Heart right ventricle (tissue), 16 donors: Measurements from ENCODE around the gene XPR1. TPM values are rescaled to one million over a fixed set of nuclear protein-coding genes. Genes with fewer than 3 reads are reported as not detected.
A peak's percentile ranks its signal among the peaks of the same experiment; 100 is the strongest.
"Not testable (repeated sequence)": the region's sequence is repeated elsewhere in the genome, so short reads cannot be mapped to it uniquely, and the experiment has no call there.

ENCODE experiments used
- ATAC-seq, 8 donors: fragments of 200-7000 bp; cut with Tn5 transposase; one replicate each; pipeline ENCODE4 v1.9.1; 2020; ENCODE audit warnings: mild to moderate bottlenecking in 8 of 8, moderate library complexity in 8 of 8, moderate number of reproducible peaks in 1 of 8
- DNase-seq, 2 donors: peaks; one replicate each; pipeline ENCODE4 v3.0.0-alpha.2; 2020
- H3K27ac ChIP-seq, 10 donors: fragments of 200-600 bp; sonication (generic) in 2 of 10; one replicate each; pipeline versions ENCODE4 v1.5.0 to v1.8.0; 2020 to 2022; ENCODE audit warnings: mild to moderate bottlenecking in 3 of 10
- H3K27me3 ChIP-seq, 7 donors: fragments of 200-600 bp; one replicate each; pipeline ENCODE4 v1.8.0; 2021 to 2022; ENCODE audit warnings: mild to moderate bottlenecking in 2 of 7
- H3K36me3 ChIP-seq, 9 donors: fragments of 200-600 bp; sonication (generic) in 1 of 9; one replicate each; pipeline versions ENCODE4 v1.5.0 to v1.8.0; 2020 to 2022; ENCODE audit warnings: mild to moderate bottlenecking in 2 of 9
- H3K4me1 ChIP-seq, 9 donors: fragments of 200-600 bp; sonication (generic) in 1 of 9; one replicate each; pipeline versions ENCODE4 v1.5.0 to v1.8.0; 2020 to 2022; ENCODE audit warnings: mild to moderate bottlenecking in 4 of 9
- H3K4me3 ChIP-seq, 10 donors: fragments of 200-600 bp; sonication (generic) in 2 of 10; one replicate each; pipeline versions ENCODE4 v1.5.0 to v1.8.0; 2020 to 2022; ENCODE audit warnings: mild to moderate bottlenecking in 7 of 10, moderate library complexity in 2 of 10
- H3K9me3 ChIP-seq, 11 donors: fragments of 200-600 bp in 10 of 11; sonication (generic) in 2 of 11; one replicate each; pipeline versions ENCODE4 v1.5.0 to v1.8.0; 2013 to 2022; ENCODE audit warnings: mild to moderate bottlenecking in 2 of 11, control low read depth in 1 of 11, moderate library complexity in 1 of 11
- CTCF ChIP-seq, 9 donors: fragments of 200-600 bp; sonication (generic) in 2 of 9; IDR thresholded peaks; one replicate each; pipeline versions ENCODE4 v1.5.0 to v1.8.0; 2021 to 2022; ENCODE audit warnings: antibody characterized with exemption in 9 of 9, mild to moderate bottlenecking in 5 of 9, moderate library complexity in 1 of 9
- WGBS, 2 donors: extraction: QIAGEN DNeasy Blood & Tissue Kit; methylation state at CpG; one replicate each; pipeline ENCODE4 v1.1.7; 2013; ENCODE audit warnings: inconsistent platforms in 1 of 2; 5-methylcytosine and 5-hydroxymethylcytosine counted together
- intact Hi-C, 10 donors: fragments of 100-400 bp; cut with DNase I; formaldehyde crosslinking; loops; one replicate each; pipeline versions ENCODE4 v1.11.1 to v1.14.2; 2022
- polyA plus RNA-seq, 2 donors: library from polyadenylated mRNA; stranded (reverse); fragments of 200-250 nt; gene quantifications; one replicate each; pipeline ENCODE4 v1.2.3, GENCODE V29; 2013
- total RNA-seq, 10 donors: library from RNA; stranded (reverse); fragmentation: NEBNext Ultra II Directional in 3 of 10; extraction: Animal tissue kit (Norgen Biotek cat#: 25700) in 3 of 10; gene quantifications; one replicate each; pipeline versions ENCODE4 v1.2.1 to v1.2.4, GENCODE V29; 2021 to 2023
- donor health status: Arrhythmogenic right ventricular cardiomyopathy.
- donor health status: ischemic (EF 13 %, LVEDD 7.1; RV severe dilation, severe dysfunction).
- donor health status: healthy with polysubstance abuse.
- donor health status: DM: no; HTN: yes; CAD: no.
- donor health status: DM: no; HTN: no; CAD: no.
- donor health status: ischemic (EF 25% LVEDD 6.9; RV normal size, moderate dysfunction).
- donor health status: ischemic (EF 25% LVEDD 5.7; RV mildly dilated, moderate dysfunction).
- donor health status: healthy.
- donor health status: DM: yes; HTN: yes; CAD: no.
- donor health status: Ischemic cardiomyopathy.
- donor health status: ischemic (EF 35%, LVEDD 5.7; RV mildly dilated, moderate dysfunction).
- donor health status: nonischemic (EF 11% LVEDD 7.7; RV severe dilation, severe dysfunction).
- donor health status: DM: yes; HTN: yes; CAD: no.
- donor health status: PGD.
- donor health status: ischemic (EF 29% LVEDD 5.4; RV normal size, mild dysfunction).
- donor health status: nonischemic (EF 23%, LVEDD 6.1; RV moderate dilation, normal function).

The XPR1 gene
- total and polyA plus RNA-seq, 12 donors: 18.3 to 142 (median 70.0) TPM

- ATAC-seq: no peak
- Histone ChIP-seq H3K27me3 (no peaks in the 10 kb centered on the region), H3K9me3 (no peaks in the 10 kb centered on the region), H3K4me3 (no peak overlapping the region), H3K36me3 (peaks cover 0 to 7% (median 0%) of the 10 kb centered on the region in 9 donors), H3K4me1 (peaks cover 5 to 77% (median 58%) of the 10 kb centered on the region in 9 donors), H3K27ac (peak overlapping the region in 1 of 10 donors; percentile 1)
- no peak for TF ChIP-seq CTCF (IDR thresholded peaks at IDR 0.05)
- 57 to 89% methylated on average over 1 of the region's 1 CpG for WGBS, 2 donors
- no peak for DNase-seq
- intact Hi-C loops: no loop called here
Observed at GRCh38 chr1:180642781-180643180, 11.0 kb downstream of the XPR1 start.

GRCh38 chr1:180643693-180644092 is 11.9 kb downstream of the XPR1 start:
- ATAC-seq (peak in 6 of 8 donors; percentile 40 to 67 (median 55)), DNase-seq (peak in 1 of 2 donors; percentile 56)
- H3K27ac ChIP-seq: peak overlapping the region in 2 of 10 donors; percentile 1 to 22
- no peak for TF ChIP-seq CTCF (IDR thresholded peaks at IDR 0.05)
- no peak overlapping the region for H3K4me3 ChIP-seq
- H3K27me3 ChIP-seq: no peaks in the 10 kb centered on the region
- peaks cover 0 to 7% (median 0%) of the 10 kb centered on the region in 9 donors for H3K36me3 ChIP-seq
- no peaks in the 10 kb centered on the region for H3K9me3 ChIP-seq
- intact Hi-C loops: no loop called here
- WGBS, 2 donors: 10 to 11% methylated on average over 1 of the region's 1 CpG
- peaks cover 5 to 86% (median 58%) of the 10 kb centered on the region in 9 donors for H3K4me1 ChIP-seq

GRCh38 chr1:180644526-180645192 is 12.8 kb downstream of the XPR1 start:
- no peak for ATAC-seq
- Histone ChIP-seq H3K4me3 (no peak overlapping the region), H3K27ac (peak overlapping the region in 1 of 10 donors; percentile 3), H3K9me3 (no peaks in the 10 kb centered on the region), H3K27me3 (no peaks in the 10 kb centered on the region), H3K36me3 (peaks cover 0 to 7% (median 0%) of the 10 kb centered on the region in 9 donors), H3K4me1 (peaks cover 5 to 89% (median 57%) of the 10 kb centered on the region in 9 donors)
- intact Hi-C loops: no loop called here
- TF ChIP-seq CTCF (IDR thresholded peaks at IDR 0.05): no peak
- no peak for DNase-seq
- 81 to 85% methylated on average over 7 of the region's 7 CpGs for WGBS, 2 donors

GRCh38 chr1:180645261-180645660 is 13.4 kb downstream of the XPR1 start:
- Histone ChIP-seq H3K4me1 (peaks cover 5 to 89% (median 53%) of the 10 kb centered on the region in 9 donors), H3K27ac (peak overlapping the region in 3 of 10 donors; percentile 3 to 41 (median 6))
- DNase-seq, H3K4me3 ChIP-seq, ATAC-seq, H3K27me3 ChIP-seq, H3K9me3 ChIP-seq, H3K36me3 ChIP-seq, intact Hi-C loops: not testable (repeated sequence)
- WGBS, 2 donors: 65 to 77% methylated on average over 5 of the region's 5 CpGs

GRCh38 chr1:180646093-180646492 is 14.3 kb downstream of the XPR1 start:
- 61 to 71% methylated on average over 5 of the region's 5 CpGs for WGBS, 2 donors
- H3K27ac ChIP-seq: peak overlapping the region in 2 of 10 donors; percentile 6 to 41
- ATAC-seq: no peak
- intact Hi-C loops: no loop called here
- no peak for TF ChIP-seq CTCF (IDR thresholded peaks at IDR 0.05)
- H3K27me3 ChIP-seq: no peaks in the 10 kb centered on the region
- H3K9me3 ChIP-seq: no peaks in the 10 kb centered on the region
- DNase-seq: no peak
- H3K36me3 ChIP-seq: peaks cover 0 to 7% (median 0%) of the 10 kb centered on the region in 9 donors
- H3K4me3 ChIP-seq: no peak overlapping the region
- peaks cover 5 to 83% (median 46%) of the 10 kb centered on the region in 9 donors for H3K4me1 ChIP-seq
